GM12892 (cell line): ENCODE data around the gene CDH23.

Experiments
- POLR2A ChIP-seq: IDR thresholded peaks from 2 replicates; pipeline ENCODE4 v1.6.1; 2011; ENCODE audit warnings: low read depth, low read length, control low read depth
- POLR2AphosphoS5 ChIP-seq: IDR thresholded peaks from 2 replicates; pipeline ENCODE4 v1.6.1; 2011; ENCODE audit warnings: low read depth, low read length, control low read depth

GRCh38 chr10:71394926-71395562 is 1.7 kb upstream of the CDH23 start:
- TF ChIP-seq POLR2A (no peak), POLR2AphosphoS5 (no peak)
